Hepatocyte (in vitro differentiated cells): ENCODE data around the gene TFEB. TPM values are rescaled to one million over a fixed set of nuclear protein-coding genes. Genes with fewer than 3 reads are reported as not detected.

Source experiments
- DNase-seq: peaks from one replicate; pipeline ENCODE4 v3.0.0-alpha.2; 2016; ENCODE audit warnings: low spot score
- H2AFZ ChIP-seq: fragments of 200-600 bp; sonication (generic); 2 replicates; pipeline ENCODE4 v1.6.0; 2016; ENCODE audit warnings: antibody characterized with exemption, mild to moderate bottlenecking
- H3K27ac ChIP-seq: fragments of 200-600 bp; sonication (generic); 2 replicates; pipeline ENCODE4 v1.5.1; 2016; ENCODE audit warnings: mild to moderate bottlenecking
- H3K27me3 ChIP-seq: fragments of 200-600 bp; sonication (generic); 2 replicates; pipeline ENCODE4 v1.6.1; 2016
- H3K36me3 ChIP-seq: fragments of 200-600 bp; sonication (generic); replicated peaks from 2 replicates; pipeline ENCODE4 v1.5.1; 2016; ENCODE audit warnings: low read depth; ENCODE audit not compliant: insufficient read depth
- H3K4me1 ChIP-seq: fragments of 200-600 bp; sonication (generic); 2 replicates; pipeline ENCODE4 v1.5.1; 2016; ENCODE audit warnings: mild to moderate bottlenecking, moderate library complexity; ENCODE audit not compliant: insufficient read depth
- H3K4me2 ChIP-seq: fragments of 200-600 bp; sonication (generic); 2 replicates; pipeline ENCODE4 v1.6.0; 2016
- H3K4me3 ChIP-seq: fragments of 200-600 bp; sonication (generic); 2 replicates; pipeline ENCODE4 v1.5.1; 2016; ENCODE audit warnings: mild to moderate bottlenecking
- H3K79me2 ChIP-seq: fragments of 200-600 bp; sonication (generic); 2 replicates; pipeline ENCODE4 v1.6.0; 2017; ENCODE audit warnings: mild to moderate bottlenecking
- H3K9me2 ChIP-seq: fragments of 200-600 bp; sonication (generic); replicated peaks from 2 replicates; pipeline ENCODE4 v1.6.0; 2017; ENCODE audit warnings: mild to moderate bottlenecking; ENCODE audit not compliant: insufficient read depth
- H3K9me3 ChIP-seq: fragments of 200-600 bp; sonication (generic); 2 replicates; pipeline ENCODE4 v1.5.1; 2016; ENCODE audit warnings: low read depth, mild to moderate bottlenecking
- H4K20me1 ChIP-seq: fragments of 200-600 bp; sonication (generic); 2 replicates; pipeline ENCODE4 v1.6.0; 2016; ENCODE audit warnings: mild to moderate bottlenecking; ENCODE audit not compliant: insufficient read depth, poor library complexity, severe bottlenecking
- EZH2 ChIP-seq: fragments of 200-600 bp; sonication (generic); IDR thresholded peaks from 2 replicates; pipeline ENCODE4 v1.6.1; 2016; ENCODE audit warnings: antibody characterized with exemption, mild to moderate bottlenecking, borderline replicate concordance
- EZH2phosphoT487 ChIP-seq: fragments of 200-600 bp; sonication (generic); IDR thresholded peaks from one replicate; pipeline ENCODE4 v1.6.1; 2018; ENCODE audit warnings: antibody characterized with exemption, mild to moderate bottlenecking, low read depth, moderate library complexity; ENCODE audit not compliant: unreplicated experiment, severe bottlenecking
- WGBS: methylation state at CpG from one replicate; pipeline ENCODE4 v1.1.6; 2016; ENCODE audit warnings: low lambda C conversion rate; ENCODE audit errors: missing lambda C conversion rate; 5-methylcytosine and 5-hydroxymethylcytosine counted together
- polyA plus RNA-seq: library from polyadenylated mRNA; unstranded; fragments of >200 nt; fragmentation: Nextera tagmentation; extraction: Ambion mirVana; gene quantifications from 2 replicates; pipeline ENCODE4 v1.2.1, GENCODE V29; 2016
- total RNA-seq: library from RNA; depleted of rRNA; stranded (reverse); fragments of >200 nt; gene quantifications from 2 replicates; pipeline ENCODE4 v1.2.3, GENCODE V29; 2014
- TF ChIP-seq, protein P1 (sequence below): fragments of 200-600 bp; sonication (generic); IDR thresholded peaks from 2 replicates; pipeline ENCODE4 v1.5.1; 2016; ENCODE audit warnings: antibody characterized with exemption, mild to moderate bottlenecking; ENCODE audit not compliant: poor library complexity

TFEB gene
- total and polyA plus RNA-seq, 2 experiments from 2014 or later: 14.2 to 32.7 TPM

DNA sequence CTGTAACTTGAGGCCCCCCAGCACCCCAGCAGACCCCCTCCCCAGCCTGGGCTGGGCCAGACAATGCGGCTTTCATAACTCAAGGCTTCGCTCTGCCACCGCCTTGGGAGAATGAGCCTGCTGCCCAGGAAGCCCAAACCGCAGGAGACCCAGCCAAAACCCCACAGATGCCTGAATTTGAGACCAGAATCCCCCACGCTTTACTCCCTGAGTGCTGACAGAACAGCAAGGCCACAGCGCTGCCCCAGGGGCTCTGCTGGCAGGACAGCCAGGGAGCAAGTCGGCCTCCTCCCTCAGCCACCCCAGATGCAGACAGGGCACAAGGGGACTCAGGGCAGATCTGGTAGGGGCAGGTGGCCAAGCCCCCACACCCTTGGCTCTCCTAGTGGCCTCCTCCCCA lies 95.0 kb downstream of the TFEB start:
- H3K27ac ChIP-seq: peak overlapping the region; percentile 99
- H3K4me1 ChIP-seq: peaks cover 67% of the 10 kb centered on the region
- H3K27me3 ChIP-seq: peaks cover 10% of the 10 kb centered on the region
- DNase-seq: no peak
- no peaks in the 10 kb centered on the region for H3K36me3 ChIP-seq
- no peaks in the 10 kb centered on the region for H3K9me3 ChIP-seq
- 62% methylated on average over 6 of the region's 7 CpGs for WGBS
- H2AFZ ChIP-seq: no peak overlapping the region
- peaks cover 59% of the 10 kb centered on the region for H3K79me2 ChIP-seq
- no peaks in the 10 kb centered on the region for H3K9me2 ChIP-seq
- TF ChIP-seq EZH2phosphoT487 (no peak), EZH2 (no peak)
- TF ChIP-seq, protein P1, sequence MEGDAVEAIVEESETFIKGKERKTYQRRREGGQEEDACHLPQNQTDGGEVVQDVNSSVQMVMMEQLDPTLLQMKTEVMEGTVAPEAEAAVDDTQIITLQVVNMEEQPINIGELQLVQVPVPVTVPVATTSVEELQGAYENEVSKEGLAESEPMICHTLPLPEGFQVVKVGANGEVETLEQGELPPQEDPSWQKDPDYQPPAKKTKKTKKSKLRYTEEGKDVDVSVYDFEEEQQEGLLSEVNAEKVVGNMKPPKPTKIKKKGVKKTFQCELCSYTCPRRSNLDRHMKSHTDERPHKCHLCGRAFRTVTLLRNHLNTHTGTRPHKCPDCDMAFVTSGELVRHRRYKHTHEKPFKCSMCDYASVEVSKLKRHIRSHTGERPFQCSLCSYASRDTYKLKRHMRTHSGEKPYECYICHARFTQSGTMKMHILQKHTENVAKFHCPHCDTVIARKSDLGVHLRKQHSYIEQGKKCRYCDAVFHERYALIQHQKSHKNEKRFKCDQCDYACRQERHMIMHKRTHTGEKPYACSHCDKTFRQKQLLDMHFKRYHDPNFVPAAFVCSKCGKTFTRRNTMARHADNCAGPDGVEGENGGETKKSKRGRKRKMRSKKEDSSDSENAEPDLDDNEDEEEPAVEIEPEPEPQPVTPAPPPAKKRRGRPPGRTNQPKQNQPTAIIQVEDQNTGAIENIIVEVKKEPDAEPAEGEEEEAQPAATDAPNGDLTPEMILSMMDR: no peak
- H3K4me3 ChIP-seq: no peak overlapping the region
- H4K20me1 ChIP-seq: peaks cover 35% of the 10 kb centered on the region
- peak overlapping the region; percentile 82 for H3K4me2 ChIP-seq

DNA sequence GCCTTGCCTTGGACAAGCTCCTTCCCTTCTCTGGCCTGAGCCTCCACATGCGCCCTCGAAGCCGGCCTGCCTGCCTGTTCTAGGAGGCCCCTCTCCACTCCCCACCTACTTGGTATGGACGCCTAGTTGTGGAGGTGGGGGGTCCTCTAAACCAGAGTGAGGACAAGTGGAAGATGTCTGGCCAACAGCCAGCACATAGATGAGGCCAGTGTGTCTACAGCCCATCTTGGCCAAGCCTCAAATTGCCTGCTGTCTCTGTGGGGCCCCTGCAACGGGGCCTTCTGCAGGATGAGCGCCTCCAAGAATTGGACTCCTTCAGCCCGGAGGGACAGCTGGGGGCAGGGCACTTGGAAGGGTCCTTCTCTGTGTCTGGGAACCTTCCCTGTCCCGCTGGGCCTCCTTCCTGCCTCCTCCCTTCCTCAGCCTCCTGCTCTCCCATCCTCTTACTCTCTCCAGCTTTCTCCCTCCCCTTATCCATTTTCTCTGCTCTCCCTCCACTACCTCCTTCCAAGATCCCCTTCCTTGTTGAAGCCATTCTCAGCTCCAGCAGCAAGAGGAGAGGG lies 95.5 kb downstream of the TFEB start:
- H2AFZ ChIP-seq: no peak overlapping the region

DNA sequence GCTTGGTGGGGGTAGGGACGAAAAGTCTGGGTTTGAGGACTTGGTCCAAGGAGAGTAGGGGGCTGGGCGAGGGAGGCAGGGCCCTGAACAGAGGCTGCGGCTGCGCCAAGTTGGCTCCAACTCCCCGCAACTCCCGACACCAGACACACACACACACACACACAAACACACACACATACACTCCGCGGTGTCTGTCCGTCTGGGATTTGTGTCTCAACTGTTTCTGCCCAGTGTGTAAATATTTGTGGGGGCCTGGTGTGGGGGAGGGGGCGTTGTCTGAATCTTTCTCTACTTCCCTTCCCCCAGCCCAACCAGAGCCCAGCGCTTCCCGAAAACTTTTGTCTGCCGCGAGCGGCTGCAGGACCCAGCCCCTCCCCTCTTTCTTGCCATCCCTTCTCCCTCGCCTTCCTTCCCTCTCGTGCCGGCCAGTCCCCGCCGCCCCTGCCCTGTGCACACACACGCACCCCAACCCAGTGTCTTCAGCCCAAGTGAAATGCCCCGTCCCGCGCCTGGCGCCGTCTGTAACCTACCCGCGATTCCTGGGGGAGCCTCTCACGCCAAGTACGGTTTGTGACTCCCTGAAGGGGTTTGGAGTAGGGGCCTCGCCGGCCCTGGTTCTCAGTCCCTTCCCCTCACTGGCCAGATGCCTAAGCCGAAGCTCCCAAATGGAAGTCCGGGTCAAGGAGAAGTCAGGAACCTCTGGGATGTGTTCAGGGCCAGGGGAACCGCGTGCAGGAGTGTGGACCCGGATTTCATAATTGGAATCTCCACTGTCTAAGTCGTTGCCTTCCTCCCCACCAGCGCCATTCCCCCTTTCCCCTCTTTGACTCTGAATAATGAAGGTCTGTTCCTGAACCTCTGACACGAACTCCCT lies 96.2 kb downstream of the TFEB start:
- Histone ChIP-seq H3K9me3 (no peaks in the 10 kb centered on the region), H4K20me1 (peaks cover 24% of the 10 kb centered on the region), H3K79me2 (peaks cover 51% of the 10 kb centered on the region), H2AFZ (peak overlapping the region; percentile 50), H3K4me3 (peak overlapping the region; percentile 89), H3K4me2 (peak overlapping the region; percentile 82), H3K4me1 (peaks cover 65% of the 10 kb centered on the region), H3K9me2 (no peaks in the 10 kb centered on the region), H3K27ac (peak overlapping the region; percentile 99), H3K36me3 (no peaks in the 10 kb centered on the region), H3K27me3 (peaks cover 10% of the 10 kb centered on the region)
- TF ChIP-seq EZH2: no peak
- TF ChIP-seq, protein P1: no peak
- TF ChIP-seq EZH2phosphoT487: no peak
- DNase-seq: peak; percentile 81
- WGBS: 8% methylated on average over 36 of the region's 40 CpGs

More for the DNA sequence above, 95.5 kb downstream of the TFEB start:
- peaks cover 67% of the 10 kb centered on the region for H3K4me1 ChIP-seq
- H3K9me2 ChIP-seq: no peaks in the 10 kb centered on the region
- H3K9me3 ChIP-seq: no peaks in the 10 kb centered on the region
- peak; percentile 60 for DNase-seq
- peaks cover 31% of the 10 kb centered on the region for H4K20me1 ChIP-seq
- H3K27me3 ChIP-seq: peaks cover 10% of the 10 kb centered on the region
- TF ChIP-seq, protein P1: no peak
- TF ChIP-seq EZH2phosphoT487 (no peak), EZH2 (no peak)
- peak overlapping the region; percentile 82 for H3K4me2 ChIP-seq
- H3K36me3 ChIP-seq: no peaks in the 10 kb centered on the region
- WGBS: 37% methylated on average over 8 of the region's 8 CpGs
- peak overlapping the region; percentile 99 for H3K27ac ChIP-seq
- peaks cover 56% of the 10 kb centered on the region for H3K79me2 ChIP-seq
- peak overlapping the region; percentile 89 for H3K4me3 ChIP-seq
